Fibroblast of gingiva (primary cell): ENCODE data around the gene SLC16A2.
A peak's percentile ranks its signal among the peaks of the same experiment; 100 is the strongest.
"Not testable (repeated sequence)": the region's sequence is repeated elsewhere in the genome, so short reads cannot be mapped to it uniquely, and the experiment has no call there.

Source experiments
- DNase-seq: peaks from one replicate; pipeline ENCODE4 v3.0.0-alpha.2; 2011; ENCODE audit warnings: low read depth

Gene SLC16A2

DNA sequence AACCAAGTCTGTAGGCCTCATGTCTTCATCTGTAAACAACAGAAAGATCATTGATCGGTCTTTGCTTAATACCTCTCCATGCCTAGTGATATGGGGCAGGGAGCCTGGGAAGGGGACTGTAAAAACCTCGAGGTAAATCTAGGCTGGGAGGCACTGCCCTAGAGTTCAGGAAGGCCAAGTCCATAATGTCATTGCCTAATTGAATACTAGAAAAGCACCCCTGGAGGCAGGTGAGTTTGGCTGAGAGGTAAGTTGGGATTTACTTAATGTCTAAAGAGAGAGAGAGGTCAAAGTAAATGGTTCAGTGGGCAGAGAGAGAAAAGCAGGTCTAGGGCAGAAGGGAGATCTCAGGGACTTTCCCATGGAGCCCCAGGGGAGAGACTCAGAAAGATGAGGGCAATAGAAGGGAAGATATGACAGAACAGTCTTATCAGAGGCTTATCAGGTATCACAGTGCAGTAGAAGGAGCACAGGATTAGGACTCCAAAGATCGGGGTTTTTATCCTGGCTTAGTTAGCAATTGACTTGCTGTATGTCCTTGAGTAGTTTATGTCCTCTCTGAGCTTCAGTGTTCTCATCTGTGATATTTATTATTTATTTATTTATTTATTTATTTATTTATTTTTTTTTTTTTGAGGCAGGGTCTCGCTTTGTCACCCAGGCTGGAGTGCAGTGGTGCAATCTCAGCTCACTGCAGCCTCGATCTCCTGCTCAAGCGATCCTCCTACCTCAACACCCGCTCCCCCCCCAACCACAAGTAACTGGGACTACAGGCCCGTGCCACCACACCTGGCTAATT lies 85.2 kb downstream of the SLC16A2 start:
- DNase-seq = no peak

DNA sequence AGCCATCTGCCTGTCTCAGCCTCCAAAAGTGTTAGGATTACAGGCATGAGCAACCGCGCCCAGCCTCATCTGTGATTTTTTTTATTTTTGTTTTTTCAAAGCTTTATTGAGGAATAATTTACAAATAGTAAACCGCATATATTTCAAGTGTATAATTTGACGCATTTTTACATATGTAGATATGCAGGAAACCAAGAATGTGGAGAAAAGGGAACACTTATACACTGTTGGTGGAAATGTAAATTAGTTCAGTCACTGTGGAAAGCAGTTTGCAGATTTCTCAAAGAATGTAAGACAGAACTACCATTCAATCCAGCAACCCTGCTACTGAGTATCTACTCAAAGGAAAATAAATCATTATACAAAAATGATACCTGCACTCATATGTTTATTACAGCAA lies 85.9 kb downstream of the SLC16A2 start:
- no peak for DNase-seq

DNA sequence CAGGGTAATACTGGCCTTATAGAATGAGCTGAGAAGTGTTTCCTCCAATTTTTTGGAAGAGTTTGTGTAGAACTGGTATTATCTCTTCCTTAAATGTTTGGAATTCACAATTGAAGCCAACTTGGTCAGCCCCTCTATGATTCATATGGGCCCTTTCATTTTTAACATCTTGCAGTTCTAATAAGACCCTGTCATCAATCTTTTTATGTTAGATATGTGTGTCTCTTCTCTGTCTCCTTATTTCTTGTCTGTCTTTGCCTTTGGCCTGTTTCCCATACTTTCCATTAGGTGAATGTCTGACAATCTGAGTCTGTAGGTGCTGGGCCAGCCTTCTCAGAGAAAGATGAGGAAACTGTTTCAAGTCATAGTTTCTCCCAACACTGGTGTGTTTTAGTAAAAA lies 88.7 kb downstream of the SLC16A2 start:
- DNase-seq = no peak

DNA sequence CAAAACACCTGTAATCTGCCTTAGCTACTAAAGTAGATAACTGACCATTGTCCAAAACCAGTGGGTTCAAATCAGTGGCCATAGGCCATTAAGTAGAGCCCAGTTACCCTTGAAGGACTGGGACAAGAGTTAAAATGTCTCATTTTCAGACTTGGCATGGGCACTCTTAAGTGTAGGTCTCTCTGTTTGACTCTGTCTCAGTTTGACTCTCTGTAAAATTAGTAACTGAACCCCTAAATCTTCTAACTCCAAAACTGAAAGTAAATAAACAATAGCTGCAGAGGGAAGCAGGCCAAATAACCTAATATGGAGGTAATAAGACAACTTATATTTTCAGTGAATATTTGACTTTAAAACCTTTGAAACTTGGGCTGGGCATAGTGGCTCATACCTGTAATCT lies 89.1 kb downstream of the SLC16A2 start:
- no peak for DNase-seq

DNA sequence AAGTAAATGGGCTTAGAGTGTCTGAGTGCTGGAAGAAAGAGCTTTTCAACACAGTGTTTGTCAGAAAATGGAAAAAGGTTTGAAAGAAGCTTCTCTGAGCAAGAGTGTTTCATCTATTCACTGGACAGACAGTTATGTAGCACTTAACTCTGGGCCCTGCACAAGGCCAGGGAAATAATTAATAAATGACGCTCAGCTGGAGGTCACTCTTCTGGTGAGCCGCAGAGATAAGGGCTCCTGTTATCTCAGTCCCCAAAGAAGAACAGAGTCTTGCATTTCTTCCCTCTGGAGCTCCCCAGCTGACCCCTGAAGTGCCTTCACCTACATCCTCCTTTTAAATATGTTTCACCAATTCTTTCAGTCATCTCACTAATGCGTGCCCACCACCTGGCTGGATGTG lies 90.4 kb downstream of the SLC16A2 start:
- no peak for DNase-seq

DNA sequence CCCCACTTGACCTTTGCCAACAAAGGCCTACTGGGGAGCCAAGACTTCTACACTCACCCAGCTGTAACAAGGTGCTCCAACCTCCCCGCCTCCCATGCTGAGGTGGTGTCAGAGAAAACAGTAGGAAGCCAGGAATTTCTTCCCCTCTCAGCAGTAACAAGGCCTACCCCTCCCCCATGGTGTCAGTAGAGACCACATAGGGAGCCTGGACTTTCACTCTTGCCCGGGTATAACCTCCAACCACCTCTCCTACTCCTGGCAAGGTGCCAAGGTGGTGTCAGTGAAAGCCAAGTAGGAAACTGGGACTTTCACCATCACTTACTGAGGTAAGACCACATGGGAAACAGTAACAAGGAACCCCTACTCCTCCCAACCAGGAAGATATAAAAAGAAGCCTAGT lies 93.1 kb downstream of the SLC16A2 start:
- no peak for DNase-seq

DNA sequence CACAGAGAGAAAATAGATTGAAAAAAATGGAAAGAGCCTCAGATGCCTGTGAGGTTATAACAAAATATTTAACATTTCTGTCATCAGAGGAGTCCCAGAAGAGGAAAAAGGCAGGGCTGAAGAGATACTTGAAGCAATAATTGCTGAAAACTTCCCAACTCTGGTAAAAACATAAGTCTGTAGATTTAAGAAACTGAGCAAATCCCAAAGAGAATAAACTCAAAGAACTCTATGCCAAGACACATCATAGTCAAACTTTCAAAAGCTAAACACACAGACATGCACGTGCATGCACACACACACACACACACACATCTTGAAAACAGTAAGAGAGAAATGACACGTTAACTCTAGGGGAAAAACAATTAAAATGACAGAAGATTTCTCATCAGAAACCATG lies 94.1 kb downstream of the SLC16A2 start:
- DNase-seq = no peak

DNA sequence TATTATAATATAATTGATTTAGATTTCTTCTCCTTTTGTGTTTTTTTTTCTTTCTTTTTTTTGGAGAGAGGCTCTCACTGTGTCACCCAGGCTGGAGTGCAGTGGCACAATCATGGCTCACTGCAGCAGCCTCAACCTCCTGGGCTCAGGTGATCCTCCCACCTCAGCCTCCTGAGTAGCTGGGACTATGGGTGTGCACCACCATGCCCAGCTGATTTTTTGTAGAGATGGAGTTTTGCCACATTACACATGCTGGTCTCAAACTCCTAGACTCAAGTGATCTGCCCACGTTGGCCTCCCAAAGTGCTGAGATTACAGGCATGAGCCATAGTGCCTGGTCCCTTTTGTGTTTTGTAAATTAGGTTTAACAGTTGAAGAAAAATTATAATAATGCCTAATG lies 94.7 kb downstream of the SLC16A2 start:
- not testable (repeated sequence) for DNase-seq

DNA sequence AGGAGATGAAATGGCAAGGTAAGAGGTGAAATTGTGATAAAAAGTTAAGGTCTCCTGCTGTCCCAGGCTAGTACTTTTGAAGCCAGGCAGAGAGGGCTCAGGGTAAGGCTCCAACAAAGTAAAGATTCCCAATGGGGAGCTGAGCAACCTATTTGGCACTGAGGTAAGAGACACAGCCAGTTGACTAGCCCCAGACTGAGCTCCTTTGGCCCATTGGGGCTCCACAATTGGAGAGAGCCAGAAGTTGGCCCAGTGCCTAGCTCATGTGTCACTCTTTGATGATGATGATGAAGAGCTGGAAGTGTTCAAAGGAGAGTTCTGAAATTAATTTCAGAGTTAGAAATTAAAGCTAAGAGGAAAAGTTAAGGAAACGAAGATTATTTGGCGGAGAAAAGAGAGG lies 98.6 kb downstream of the SLC16A2 start:
- no peak for DNase-seq

DNA sequence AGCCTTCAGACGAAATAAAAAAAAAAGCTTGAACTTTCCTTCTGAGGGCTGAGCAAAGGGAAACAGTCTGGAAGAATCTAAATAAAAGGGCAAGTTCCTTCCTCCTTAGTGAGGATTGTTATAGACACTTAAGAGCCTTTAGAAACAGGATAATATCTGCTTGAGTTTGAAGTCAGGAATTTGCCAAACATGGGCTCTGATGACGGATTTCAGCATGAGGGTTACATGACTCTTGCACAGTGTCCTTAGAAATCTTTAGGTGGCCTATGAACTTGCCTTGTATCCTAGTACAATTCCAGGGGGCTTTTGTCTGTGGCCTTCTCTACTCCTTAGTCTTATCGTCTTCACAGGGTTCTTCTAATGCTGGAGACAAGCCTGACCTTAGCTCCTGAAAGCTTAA lies 99.0 kb downstream of the SLC16A2 start:
- no peak for DNase-seq

DNA sequence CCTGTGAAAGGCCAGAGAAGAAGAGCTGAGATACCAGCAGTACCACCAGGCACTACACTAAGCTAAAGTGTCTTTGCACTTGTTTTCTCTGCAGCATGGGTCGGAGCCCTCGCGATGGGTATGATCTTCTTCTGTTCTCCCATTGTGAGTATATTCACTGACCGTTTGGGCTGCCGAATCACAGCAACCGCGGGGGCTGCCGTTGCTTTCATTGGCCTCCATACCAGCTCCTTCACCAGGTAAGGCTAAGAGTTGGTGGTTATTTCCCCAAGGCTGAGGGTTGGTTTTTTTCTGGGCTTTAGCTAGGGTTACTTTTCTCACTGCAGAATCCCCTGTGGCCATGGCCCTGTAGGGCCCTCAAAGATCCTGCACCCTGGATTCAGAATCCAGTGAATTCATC lies 99.6 kb downstream of the SLC16A2 start:
- DNase-seq = no peak

DNA sequence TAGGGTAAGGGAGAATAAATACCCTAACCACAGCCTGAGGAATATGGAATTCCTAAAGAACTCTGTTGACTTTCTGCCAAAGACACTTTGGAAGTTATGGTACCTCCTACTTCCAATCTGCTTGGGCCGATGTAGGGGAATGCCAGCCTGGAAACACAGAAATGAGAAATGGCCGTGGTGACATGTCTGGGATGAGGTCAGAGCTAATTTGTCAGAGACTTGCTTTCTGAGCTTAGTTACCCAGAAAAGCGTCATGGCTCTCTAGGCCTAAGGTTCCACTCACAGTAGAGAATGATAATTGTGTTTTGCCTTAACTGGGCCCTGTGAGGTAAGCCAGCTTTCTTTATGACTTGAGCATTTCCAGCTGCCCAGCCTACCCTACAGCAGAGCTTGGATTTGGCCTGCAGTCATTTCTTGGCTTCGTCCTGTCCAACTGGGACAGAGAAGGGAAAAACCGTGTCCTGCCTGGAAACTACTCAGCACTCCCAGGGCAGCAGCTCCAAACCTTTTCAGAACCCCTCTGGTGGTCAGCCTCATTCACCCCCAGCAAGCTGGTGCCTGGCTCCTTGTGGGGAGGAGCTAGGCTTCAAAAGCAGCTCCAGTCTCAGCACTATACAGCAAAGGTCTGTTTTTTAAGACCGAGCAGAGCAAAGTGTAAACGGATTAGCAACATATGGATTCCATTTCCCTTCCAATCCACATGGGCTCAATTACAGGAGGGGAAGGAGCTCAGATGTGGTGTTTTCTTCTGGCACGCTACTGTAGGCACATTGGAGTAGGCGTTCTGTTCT lies 100.9 kb downstream of the SLC16A2 start:
- DNase-seq = peak; percentile 76

DNA sequence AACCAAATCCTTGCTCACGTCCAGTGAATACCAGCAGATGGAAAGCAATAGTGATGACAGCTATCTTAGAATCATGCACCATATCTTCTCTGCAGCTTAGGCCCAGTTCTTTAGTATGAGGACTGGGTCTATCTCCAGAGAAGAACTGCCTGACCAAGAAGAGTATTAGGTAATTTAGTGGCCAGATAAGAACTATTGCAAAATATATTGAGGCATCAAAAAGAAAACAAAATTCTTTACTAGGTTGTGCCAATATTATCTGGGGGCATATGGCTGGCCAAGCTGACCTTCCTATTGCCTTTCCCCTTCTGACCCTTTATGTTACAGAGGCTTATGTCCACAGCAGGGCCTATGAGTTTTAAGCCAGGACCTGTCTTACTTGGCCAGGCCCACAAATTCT lies 101.9 kb downstream of the SLC16A2 start:
- DNase-seq = no peak

DNA sequence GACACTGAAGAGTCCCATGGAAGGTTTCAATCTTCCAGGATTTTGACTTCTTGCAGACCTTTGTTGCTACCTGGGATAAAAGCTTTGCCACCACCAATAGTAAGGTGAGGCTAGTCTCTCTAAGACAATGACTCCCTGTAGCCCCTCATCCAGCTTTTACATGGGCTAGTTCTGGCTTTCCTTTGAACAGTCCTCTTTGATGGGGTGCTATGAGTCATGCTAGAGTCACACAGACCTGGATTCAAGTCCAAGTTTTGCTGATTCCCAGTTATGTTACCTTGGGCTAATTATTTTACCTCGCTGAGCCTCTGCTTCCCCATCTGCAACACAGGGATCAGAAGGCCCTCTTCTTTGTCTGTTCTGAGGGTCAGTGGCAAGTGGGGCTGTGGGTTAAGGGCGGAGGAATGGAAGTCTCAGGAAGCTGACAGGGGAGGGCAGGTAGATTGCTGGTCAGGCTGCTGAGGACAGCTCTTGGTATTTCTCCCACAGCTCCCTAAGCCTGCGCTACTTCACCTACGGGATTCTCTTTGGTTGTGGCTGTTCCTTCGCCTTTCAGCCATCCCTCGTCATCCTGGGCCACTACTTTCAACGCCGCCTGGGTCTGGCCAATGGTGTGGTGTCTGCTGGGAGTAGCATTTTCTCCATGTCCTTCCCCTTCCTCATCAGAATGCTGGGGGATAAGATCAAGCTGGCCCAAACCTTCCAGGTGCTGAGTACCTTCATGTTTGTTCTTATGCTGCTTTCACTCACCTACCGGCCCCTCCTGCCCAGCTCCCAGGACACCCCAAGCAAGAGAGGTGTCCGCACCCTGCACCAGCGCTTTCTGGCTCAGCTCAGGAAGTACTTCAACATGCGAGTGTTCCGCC lies 102.8 kb downstream of the SLC16A2 start:
- DNase-seq = no peak

DNA sequence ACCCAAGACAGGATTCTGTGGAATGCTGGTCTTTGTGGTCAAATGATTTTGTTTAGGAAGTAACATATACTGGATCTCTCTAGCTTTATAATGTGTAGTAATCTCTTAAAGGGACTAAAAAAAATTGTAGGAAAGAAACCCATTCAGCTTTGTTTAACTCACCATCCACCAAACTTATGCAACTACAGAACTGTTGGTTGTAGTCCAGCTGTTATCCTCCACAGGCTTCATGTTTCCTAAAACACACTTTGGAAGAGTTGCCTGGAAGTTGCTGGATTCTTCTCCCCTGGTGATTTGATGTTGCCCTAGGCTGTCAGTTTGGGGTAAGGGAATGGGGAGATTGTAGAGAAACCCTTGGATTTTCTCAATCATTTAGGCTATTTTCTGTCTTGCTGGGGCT lies 103.8 kb downstream of the SLC16A2 start:
- peak; percentile 43 for DNase-seq

DNA sequence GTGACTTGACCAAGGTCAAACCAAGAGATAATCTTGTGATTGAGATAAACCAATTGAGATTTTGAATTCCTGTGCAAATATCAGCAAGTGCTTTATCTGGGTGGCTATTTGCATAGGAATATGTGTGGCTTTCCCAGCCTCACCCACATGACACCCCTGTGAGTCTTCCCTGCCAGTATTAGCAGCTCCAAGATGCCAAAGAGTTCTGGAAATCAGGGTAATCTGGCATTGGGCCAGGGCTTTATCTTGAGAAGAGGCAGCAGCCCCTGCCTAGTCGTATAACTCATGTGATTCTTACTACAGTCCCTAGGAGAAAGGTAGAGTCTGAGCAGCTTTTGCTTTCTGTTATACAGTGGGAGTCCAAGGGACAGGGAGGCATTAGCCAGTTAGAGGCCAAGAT lies 105.5 kb downstream of the SLC16A2 start:
- DNase-seq = no peak

DNA sequence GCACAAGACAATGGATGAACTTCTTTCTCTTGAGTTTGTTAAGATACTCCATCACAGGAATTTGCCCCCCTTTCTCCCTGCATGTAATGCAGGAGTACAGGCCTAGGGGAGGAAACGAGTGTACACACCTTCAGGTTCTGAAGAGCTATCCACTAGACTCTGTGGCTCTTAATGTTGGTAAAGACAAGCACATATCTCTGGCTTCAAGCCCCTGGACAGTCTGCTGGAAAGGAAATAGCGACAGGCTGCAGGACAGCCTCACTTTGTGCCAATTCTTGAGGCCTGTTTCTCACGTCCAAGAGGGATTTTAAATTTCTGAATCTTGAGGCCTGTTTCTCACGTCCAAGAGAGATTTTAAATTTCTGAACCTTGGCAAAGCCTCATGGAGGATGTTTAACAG lies 106.1 kb downstream of the SLC16A2 start:
- DNase-seq = no peak

DNA sequence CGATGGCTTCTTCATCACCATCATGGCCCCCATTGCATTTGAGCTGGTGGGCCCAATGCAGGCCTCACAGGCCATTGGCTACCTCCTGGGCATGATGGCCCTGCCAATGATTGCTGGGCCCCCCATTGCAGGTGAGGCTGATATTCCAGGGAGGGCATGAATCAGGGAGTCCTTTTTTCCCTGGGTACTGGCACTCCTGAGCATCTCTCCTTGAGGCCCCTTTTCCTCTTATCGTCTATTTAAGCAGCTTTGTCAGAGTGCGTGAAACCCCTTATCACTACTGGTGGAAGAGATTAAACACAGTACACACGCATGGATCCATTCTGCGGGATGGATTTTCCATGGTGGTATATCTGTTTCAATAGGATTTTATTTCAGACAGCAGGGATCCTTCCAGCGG lies 108.0 kb downstream of the SLC16A2 start:
- no peak for DNase-seq

DNA sequence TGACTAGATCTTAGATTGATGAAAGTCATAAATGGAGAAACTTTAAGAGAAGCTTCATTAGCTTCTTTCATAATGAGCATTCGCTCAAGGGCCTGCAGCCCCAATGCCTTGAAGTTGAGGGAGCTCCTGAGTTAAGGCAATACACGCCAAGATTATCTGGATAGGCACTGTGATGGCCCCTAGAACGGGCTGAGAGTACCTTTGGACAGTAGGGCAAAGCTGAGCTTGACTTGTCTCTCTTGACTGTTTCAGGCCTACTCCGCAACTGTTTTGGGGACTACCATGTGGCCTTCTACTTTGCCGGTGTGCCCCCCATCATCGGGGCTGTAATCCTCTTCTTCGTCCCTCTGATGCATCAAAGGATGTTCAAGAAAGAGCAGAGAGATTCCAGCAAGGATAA lies 109.8 kb downstream of the SLC16A2 start:
- no peak for DNase-seq

DNA sequence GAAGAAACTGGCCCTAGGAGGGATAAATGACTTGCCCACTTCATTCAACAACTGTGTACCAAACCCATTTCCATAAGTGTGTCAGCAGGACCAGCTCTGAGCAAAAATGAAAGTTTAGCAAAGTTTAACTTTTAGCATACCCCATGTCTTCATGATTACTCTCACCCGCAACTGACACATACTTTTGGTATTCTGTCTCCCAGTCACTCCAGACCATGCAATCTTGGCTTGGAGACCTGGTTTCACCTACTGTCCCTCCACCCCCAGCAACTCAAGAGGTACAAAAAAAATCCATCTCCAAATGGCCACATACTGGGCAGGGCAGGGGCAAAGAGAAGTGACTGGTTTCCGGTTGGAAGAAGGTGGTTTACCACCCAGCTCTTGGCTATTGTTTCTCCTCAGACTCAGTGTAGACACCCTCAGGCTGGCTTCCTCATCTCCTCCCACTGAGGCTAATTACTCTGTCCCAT lies 113.3 kb downstream of the SLC16A2 start:
- peak; percentile 1 for DNase-seq

DNA sequence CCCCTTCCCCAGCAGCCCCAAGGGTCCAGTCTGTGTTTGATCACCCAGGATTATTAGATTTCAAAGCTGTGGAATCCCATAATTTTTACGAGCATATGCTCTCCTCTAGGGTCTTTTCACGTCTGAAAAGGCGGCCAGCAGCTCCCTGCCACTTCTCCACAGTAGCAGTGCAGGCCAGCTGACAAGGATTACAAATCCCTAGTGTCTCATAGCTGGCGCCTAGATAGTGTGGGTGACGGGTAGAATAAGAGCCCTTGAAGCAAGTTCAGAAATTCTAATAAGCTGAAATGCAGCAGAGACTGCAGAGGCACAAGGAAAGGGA lies 113.8 kb downstream of the SLC16A2 start:
- DNase-seq = no peak

DNA sequence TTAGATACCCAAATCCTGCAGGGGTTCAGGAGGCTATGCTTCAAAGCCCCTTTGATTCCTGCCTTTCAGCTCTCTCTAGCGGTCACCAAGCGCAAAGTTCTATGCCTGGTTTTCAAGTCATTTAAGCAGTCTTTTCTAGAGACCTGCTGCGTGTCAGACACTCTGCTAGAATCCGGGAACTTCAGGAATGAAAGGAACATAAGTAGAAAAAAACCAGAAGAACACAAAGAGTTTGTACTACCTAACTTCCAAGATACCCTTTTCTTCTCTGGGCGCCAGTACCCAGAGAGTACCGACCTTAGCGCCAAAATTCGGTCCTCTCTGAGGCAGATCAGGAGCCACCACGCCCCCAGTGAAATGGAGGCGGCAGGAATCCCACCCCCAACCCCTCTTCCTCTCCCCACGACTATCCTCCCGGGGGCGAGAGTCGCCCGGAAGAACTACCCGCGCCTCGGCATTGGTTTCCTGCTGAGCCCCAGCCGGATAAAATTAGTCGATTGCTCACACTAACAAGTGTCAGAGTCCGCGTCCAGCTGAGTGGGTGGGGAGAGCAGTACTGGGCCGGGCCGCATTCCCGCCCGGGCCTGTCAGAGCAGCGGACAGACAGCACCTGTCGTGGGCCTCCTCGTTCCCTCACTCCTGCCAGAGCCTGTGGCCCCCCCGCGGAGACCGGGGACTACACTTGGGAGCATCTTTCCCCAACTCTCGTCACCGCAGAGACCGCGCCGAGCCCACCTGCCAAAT lies 114.3 kb downstream of the SLC16A2 start:
- DNase-seq = peak; percentile 61
